Trophoblast cell (in vitro differentiated cells and primary cell): Measurements from ENCODE around the gene AP4M1.

Source experiments
- DNase-seq, 2 donors: peaks; one replicate each; pipeline ENCODE4 v3.0.0-alpha.2; 2016
- H2AFZ ChIP-seq: 2 replicates; pipeline ENCODE4 v1.6.1; 2013; ENCODE audit warnings: low read length, moderate library complexity, mild to moderate bottlenecking; ENCODE audit not compliant: insufficient read depth, poor library complexity
- H2AK5ac ChIP-seq: 2 replicates; pipeline ENCODE4 v1.6.1; 2013; ENCODE audit warnings: mild to moderate bottlenecking, low read length
- H2BK120ac ChIP-seq: 2 replicates; pipeline ENCODE4 v1.6.1; 2013; ENCODE audit warnings: low read length, mild to moderate bottlenecking, moderate library complexity; ENCODE audit not compliant: insufficient read depth, poor library complexity
- H2BK12ac ChIP-seq: 2 replicates; pipeline ENCODE4 v1.6.1; 2013; ENCODE audit warnings: mild to moderate bottlenecking, low read length, moderate library complexity
- H2BK5ac ChIP-seq: 2 replicates; pipeline ENCODE4 v1.6.1; 2013; ENCODE audit warnings: low read length, low read depth, moderate library complexity, mild to moderate bottlenecking; ENCODE audit not compliant: poor library complexity
- H3K14ac ChIP-seq: 2 replicates; pipeline ENCODE4 v1.6.1; 2013; ENCODE audit warnings: mild to moderate bottlenecking, low read length
- H3K18ac ChIP-seq: 2 replicates; pipeline ENCODE4 v1.6.1; 2013; ENCODE audit warnings: mild to moderate bottlenecking, low read length
- H3K23ac ChIP-seq: 2 replicates; pipeline ENCODE4 v1.6.1; 2013; ENCODE audit warnings: low read length
- H3K27ac ChIP-seq: 2 replicates; pipeline ENCODE4 v1.5.1; 2013; ENCODE audit warnings: low read depth, mild to moderate bottlenecking, inconsistent platforms, low read length, moderate library complexity
- H3K27me3 ChIP-seq: 2 replicates; pipeline ENCODE4 v1.6.1; 2013; ENCODE audit warnings: inconsistent platforms, mild to moderate bottlenecking, low read length, moderate library complexity; ENCODE audit not compliant: insufficient read depth
- H3K36me3 ChIP-seq, 2 experiments: 1 replicate in 1 of 2; 2 replicates in 1 of 2; pipeline ENCODE4 v1.6.1; 2013; ENCODE audit warnings: low read length in 2 of 2, mild to moderate bottlenecking in 2 of 2, moderate library complexity in 1 of 2; ENCODE audit not compliant: insufficient read depth in 2 of 2, control insufficient read depth in 1 of 2
- H3K4ac ChIP-seq: 2 replicates; pipeline ENCODE4 v1.6.1; 2013; ENCODE audit warnings: low read depth, mild to moderate bottlenecking, low read length, moderate library complexity
- H3K4me1 ChIP-seq, 2 experiments: 1 replicate in 1 of 2; 2 replicates in 1 of 2; pipeline ENCODE4 v1.6.1; 2013; ENCODE audit warnings: low read length in 2 of 2, mild to moderate bottlenecking in 2 of 2, moderate library complexity in 1 of 2; ENCODE audit not compliant: insufficient read depth in 2 of 2, control insufficient read depth in 1 of 2
- H3K4me2 ChIP-seq: 2 replicates; pipeline ENCODE4 v1.6.1; 2013; ENCODE audit warnings: inconsistent platforms, mild to moderate bottlenecking, low read length, moderate library complexity
- H3K4me3 ChIP-seq: 2 replicates; pipeline ENCODE4 v1.5.1; 2013; ENCODE audit warnings: mild to moderate bottlenecking, low read depth, low read length, inconsistent platforms
- H3K79me1 ChIP-seq: one replicate; pipeline ENCODE4 v1.6.1; 2013; ENCODE audit warnings: low read length
- H3K79me2 ChIP-seq: 2 replicates; pipeline ENCODE4 v1.6.1; 2013; ENCODE audit warnings: low read length, mild to moderate bottlenecking; ENCODE audit not compliant: control insufficient read depth, insufficient read depth, poor library complexity
- H3K9ac ChIP-seq: 2 replicates; pipeline ENCODE4 v1.6.1; 2013; ENCODE audit warnings: mild to moderate bottlenecking, low read length
- H3K9me3 ChIP-seq: 2 replicates; pipeline ENCODE4 v1.6.1; 2013; ENCODE audit warnings: low read depth, mild to moderate bottlenecking, control low read depth, inconsistent platforms, low read length; ENCODE audit not compliant: insufficient read depth
- H4K12ac ChIP-seq: 2 replicates; pipeline ENCODE4 v1.6.1; 2013; ENCODE audit warnings: low read depth, mild to moderate bottlenecking, low read length, moderate library complexity
- H4K8ac ChIP-seq: 2 replicates; pipeline ENCODE4 v1.6.1; 2013; ENCODE audit warnings: low read depth, mild to moderate bottlenecking, low read length, moderate library complexity
- H4K91ac ChIP-seq: one replicate; pipeline ENCODE4 v1.6.1; 2013; ENCODE audit warnings: low read depth, mild to moderate bottlenecking, low read length, moderate library complexity
- WGBS: extraction: QIAGEN DNeasy Blood & Tissue Kit; methylation state at CpG from one replicate; pipeline ENCODE4 v1.1.7; 2013; ENCODE audit warnings: missing lambda C conversion rate; ENCODE audit not compliant: insufficient read length, insufficient coverage; ENCODE audit errors: extremely low coverage; 5-methylcytosine and 5-hydroxymethylcytosine counted together

The AP4M1 gene

GRCh38 chr7:100106633-100107032, 5.2 kb downstream of the AP4M1 start:
- no peak for DNase-seq
- no peak overlapping the region for H2BK5ac ChIP-seq

DNA sequence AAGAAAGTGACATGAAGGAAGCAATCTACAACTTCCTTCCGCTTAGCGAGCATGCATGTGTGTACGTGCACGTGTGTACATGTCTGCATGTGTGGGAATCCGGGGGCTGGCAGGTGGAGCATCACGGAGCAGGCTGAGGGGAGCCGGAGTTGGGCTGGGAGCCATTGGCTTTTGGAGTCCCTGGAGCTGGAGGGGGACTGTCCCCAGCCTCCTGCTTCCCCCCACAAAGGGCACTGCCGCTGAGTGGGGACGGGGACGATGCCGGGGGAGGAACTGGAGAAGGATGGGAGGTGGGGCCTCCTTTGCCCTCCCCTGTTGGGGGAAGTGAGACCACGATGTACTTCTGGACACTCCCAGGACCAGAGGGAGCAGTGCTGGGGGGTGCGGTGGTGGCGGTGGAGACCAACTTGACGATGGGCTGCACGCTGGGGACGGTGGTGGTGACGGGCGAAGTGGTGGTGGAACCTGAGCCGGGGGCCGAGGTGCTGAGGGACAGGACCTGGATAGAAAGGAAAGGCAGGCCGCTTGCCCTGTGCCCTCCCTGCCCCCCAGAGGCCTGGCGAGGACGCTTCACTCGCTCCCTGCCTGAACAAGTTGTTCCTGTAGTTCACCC, 5.8 kb downstream of the AP4M1 start:
- H3K14ac ChIP-seq, result no peak overlapping the region
- H2BK12ac ChIP-seq, result no peak overlapping the region
- H3K18ac ChIP-seq, result no peak overlapping the region
- no peak overlapping the region for H3K4me2 ChIP-seq
- no peaks in the 10 kb centered on the region for H3K27me3 ChIP-seq
- no peak overlapping the region for H4K91ac ChIP-seq
- no peak overlapping the region for H3K23ac ChIP-seq
- peaks cover 1% of the 10 kb centered on the region for H3K79me2 ChIP-seq
- no peaks in the 10 kb centered on the region for H3K9me3 ChIP-seq
- H3K4ac ChIP-seq, result no peak overlapping the region
- no peak overlapping the region for H2BK120ac ChIP-seq
- no peak overlapping the region for H2BK5ac ChIP-seq
- H3K4me3 ChIP-seq, result no peak overlapping the region
- no peak overlapping the region for H4K8ac ChIP-seq
- H3K79me1 ChIP-seq, result peaks cover 5% of the 10 kb centered on the region
- H3K36me3 ChIP-seq, result peaks cover 58 to 62% of the 10 kb centered on the region in 2 experiments
- no peak for DNase-seq
- H4K12ac ChIP-seq, result no peak overlapping the region
- H3K27ac ChIP-seq, result no peak overlapping the region
- H2AK5ac ChIP-seq, result no peak overlapping the region
- H3K9ac ChIP-seq, result no peak overlapping the region
- WGBS, result no CpG with 5 or more reads among the region's 25 CpGs
- H2AFZ ChIP-seq, result no peak overlapping the region
- peaks cover 6 to 8% of the 10 kb centered on the region in 2 experiments for H3K4me1 ChIP-seq

More at GRCh38 chr7:100106633-100107032, 5.2 kb downstream of the AP4M1 start:
- no CpG with 5 or more reads among the region's 17 CpGs for WGBS
- H2AK5ac ChIP-seq, result no peak overlapping the region
- no peak overlapping the region for H3K18ac ChIP-seq
- H3K4ac ChIP-seq, result no peak overlapping the region
- no peak overlapping the region for H3K23ac ChIP-seq
- H3K79me1 ChIP-seq, result peaks cover 9% of the 10 kb centered on the region
- no peak overlapping the region for H4K12ac ChIP-seq
- H3K79me2 ChIP-seq, result peaks cover 1% of the 10 kb centered on the region
- H3K27me3 ChIP-seq, result no peaks in the 10 kb centered on the region
- H3K4me3 ChIP-seq, result no peak overlapping the region
- H4K91ac ChIP-seq, result no peak overlapping the region
- no peak overlapping the region for H2AFZ ChIP-seq
- peaks cover 52 to 56% of the 10 kb centered on the region in 2 experiments for H3K36me3 ChIP-seq
- H2BK12ac ChIP-seq, result no peak overlapping the region
- no peak overlapping the region for H4K8ac ChIP-seq
- no peaks in the 10 kb centered on the region for H3K9me3 ChIP-seq
- no peak overlapping the region for H3K4me2 ChIP-seq
- H3K4me1 ChIP-seq, result peaks cover 7 to 9% of the 10 kb centered on the region in 2 experiments
- no peak overlapping the region for H3K14ac ChIP-seq
- no peak overlapping the region for H3K9ac ChIP-seq
- no peak overlapping the region for H3K27ac ChIP-seq
- H2BK120ac ChIP-seq, result no peak overlapping the region

DNA sequence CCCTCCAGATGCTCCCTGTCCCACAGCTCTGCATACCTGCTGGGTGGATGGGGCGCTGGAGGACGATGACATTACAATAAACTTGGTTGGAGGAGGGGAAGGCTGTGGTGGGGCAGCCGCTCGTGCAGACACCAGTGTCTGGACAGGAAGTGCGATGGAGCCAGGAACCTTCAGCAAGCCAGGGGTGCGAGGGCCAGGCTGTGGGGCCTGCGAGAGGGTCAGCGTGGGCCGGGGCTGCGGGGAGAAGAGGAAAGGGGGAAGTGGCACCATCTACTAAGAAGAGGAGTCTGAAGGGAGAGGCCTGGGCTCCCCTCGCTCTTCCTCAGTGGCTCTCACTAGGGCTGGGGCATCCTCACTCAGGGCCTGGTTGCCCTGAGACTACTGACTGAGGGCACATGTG, 6.4 kb downstream of the AP4M1 start:
- Histone ChIP-seq H3K23ac (no peak overlapping the region), H3K9ac (no peak overlapping the region), H3K27ac (no peak overlapping the region), H3K4me2 (no peak overlapping the region), H3K4me1 (peaks cover 0 to 2% of the 10 kb centered on the region in 2 experiments), H2BK12ac (no peak overlapping the region), H3K79me2 (no peaks in the 10 kb centered on the region), H4K91ac (no peak overlapping the region), H3K14ac (no peak overlapping the region), H4K12ac (no peak overlapping the region), H3K18ac (no peak overlapping the region), H3K79me1 (no peaks in the 10 kb centered on the region), H3K9me3 (no peaks in the 10 kb centered on the region), H3K36me3 (peaks cover 62 to 67% of the 10 kb centered on the region in 2 experiments), H2BK120ac (no peak overlapping the region), H3K4ac (no peak overlapping the region), H2AK5ac (no peak overlapping the region), H3K27me3 (no peaks in the 10 kb centered on the region), H4K8ac (no peak overlapping the region), H2AFZ (no peak overlapping the region), H3K4me3 (no peak overlapping the region), H2BK5ac (no peak overlapping the region)
- no CpG with 5 or more reads among the region's 11 CpGs for WGBS
- DNase-seq, result no peak

GRCh38 chr7:100109521-100110163, 8.2 kb downstream of the AP4M1 start:
- Histone ChIP-seq H3K9me3 (no peaks in the 10 kb centered on the region), H2BK5ac (no peak overlapping the region), H3K36me3 (peaks cover 75 to 79% of the 10 kb centered on the region in 2 experiments), H4K91ac (no peak overlapping the region), H3K9ac (no peak overlapping the region), H3K79me1 (no peaks in the 10 kb centered on the region), H3K18ac (no peak overlapping the region), H4K12ac (no peak overlapping the region), H4K8ac (no peak overlapping the region), H2BK120ac (no peak overlapping the region), H3K79me2 (no peaks in the 10 kb centered on the region), H3K27me3 (no peaks in the 10 kb centered on the region), H3K4me3 (no peak overlapping the region), H3K4me2 (no peak overlapping the region), H3K23ac (no peak overlapping the region), H3K4me1 (no peaks in the 10 kb centered on the region), H3K14ac (no peak overlapping the region), H2BK12ac (no peak overlapping the region), H2AK5ac (no peak overlapping the region), H3K4ac (no peak overlapping the region), H2AFZ (no peak overlapping the region), H3K27ac (no peak overlapping the region)
- WGBS, result no CpG with 5 or more reads among the region's 12 CpGs
- no peak for DNase-seq
